GM19238 (cell line): ENCODE measurements around the gene B4GALT6.
"Not testable (repeated sequence)": the region's sequence is repeated elsewhere in the genome, so short reads cannot be mapped to it uniquely, and the experiment has no call there.

Experiments
- DNase-seq: peaks from one replicate; pipeline ENCODE4 v3.0.0; 2011; ENCODE audit warnings: low spot score; ENCODE audit not compliant: insufficient read length

B4GALT6 gene

GRCh38 chr18:31684279-31685096 lies at the start of gene B4GALT6:
Gene B4GALT6, minus strand, starts transcription at chr18:31684581. Its CDS starts 155 bp downstream, at chr18:31684426.
- peak; percentile 69 for DNase-seq

GRCh38 chr18:31731628-31732027 lies 47.2 kb upstream of the B4GALT6 start:
- DNase-seq, result no peak

GRCh38 chr18:31729196-31729595 lies 44.8 kb upstream of the B4GALT6 start:
- DNase-seq, result not testable (repeated sequence)

GRCh38 chr18:31723990-31724711 lies 39.8 kb upstream of the B4GALT6 start:
- no peak for DNase-seq

- DNase-seq, result no peak
These were observed 39.2 kb upstream of the B4GALT6 start for GRCh38 chr18:31723639-31723989.

GRCh38 chr18:31722369-31722957 lies 38.1 kb upstream of the B4GALT6 start:
- peak; percentile 58 for DNase-seq

- no peak for DNase-seq
These were observed 37.2 kb upstream of the B4GALT6 start for GRCh38 chr18:31721601-31722000.

- no peak for DNase-seq
These were observed 36.5 kb upstream of the B4GALT6 start for GRCh38 chr18:31720867-31721266.

GRCh38 chr18:31719363-31720006 lies 35.1 kb upstream of the B4GALT6 start:
- DNase-seq, result no peak

- no peak for DNase-seq
These were observed 34.0 kb upstream of the B4GALT6 start for GRCh38 chr18:31718386-31718785.

GRCh38 chr18:31716362-31716761 lies 32.0 kb upstream of the B4GALT6 start:
- no peak for DNase-seq

GRCh38 chr18:31711365-31712172 lies 27.2 kb upstream of the B4GALT6 start:
- DNase-seq, result no peak

GRCh38 chr18:31710826-31711225 lies 26.4 kb upstream of the B4GALT6 start:
- DNase-seq, result no peak

- DNase-seq, result no peak
These were observed 23.4 kb upstream of the B4GALT6 start for GRCh38 chr18:31707815-31708214.

- no peak for DNase-seq
These were observed 18.1 kb upstream of the B4GALT6 start for GRCh38 chr18:31702449-31702848.

- no peak for DNase-seq
These were observed 17.4 kb upstream of the B4GALT6 start for GRCh38 chr18:31701744-31702143.

GRCh38 chr18:31700990-31701389 lies 16.6 kb upstream of the B4GALT6 start:
- no peak for DNase-seq

GRCh38 chr18:31697351-31698298 lies 13.2 kb upstream of the B4GALT6 start:
- DNase-seq, result no peak

GRCh38 chr18:31695989-31696388 lies 11.6 kb upstream of the B4GALT6 start:
- DNase-seq, result no peak

- DNase-seq, result no peak
These were observed 9.9 kb upstream of the B4GALT6 start for GRCh38 chr18:31694297-31694696.
